LNCAP (cell line): ENCODE results near the gene VCAN.

Source experiments
- CTCF ChIP-seq: fragments of 450-650 bp; IDR thresholded peaks from 2 replicates; pipeline ENCODE4 v1.5.1; 2017; ENCODE audit warnings: mild to moderate bottlenecking

Gene VCAN

GRCh38 chr5:83572271-83572670, 100.7 kb downstream of the VCAN start:
- no peak for TF ChIP-seq CTCF

DNA sequence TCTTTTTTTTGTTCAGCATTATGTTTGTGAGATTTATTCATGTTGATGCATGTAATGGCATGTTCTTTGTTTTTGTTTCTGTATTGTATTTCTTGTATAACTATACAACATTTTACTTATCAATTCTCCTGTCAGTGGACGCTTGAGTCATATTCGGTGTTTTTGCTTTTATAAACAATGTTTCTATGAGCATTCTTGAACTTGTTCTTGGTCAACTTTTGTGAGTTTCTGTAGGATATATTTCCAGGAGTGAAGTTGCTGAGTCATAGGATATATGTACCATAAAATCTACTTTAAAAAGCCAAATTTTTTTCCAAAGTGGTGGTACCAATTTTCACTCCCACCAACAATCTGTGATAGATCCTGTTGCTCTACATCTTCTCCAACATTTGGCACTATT, 104.8 kb downstream of the VCAN start:
- TF ChIP-seq CTCF, result no peak

GRCh38 chr5:83577036-83577636, 105.6 kb downstream of the VCAN start:
- no peak for TF ChIP-seq CTCF

- TF ChIP-seq CTCF, result no peak
These were observed 112.3 kb downstream of the VCAN start for GRCh38 chr5:83583859-83584258.

GRCh38 chr5:83586874-83587776, 115.6 kb downstream of the VCAN start:
- no peak for TF ChIP-seq CTCF

DNA sequence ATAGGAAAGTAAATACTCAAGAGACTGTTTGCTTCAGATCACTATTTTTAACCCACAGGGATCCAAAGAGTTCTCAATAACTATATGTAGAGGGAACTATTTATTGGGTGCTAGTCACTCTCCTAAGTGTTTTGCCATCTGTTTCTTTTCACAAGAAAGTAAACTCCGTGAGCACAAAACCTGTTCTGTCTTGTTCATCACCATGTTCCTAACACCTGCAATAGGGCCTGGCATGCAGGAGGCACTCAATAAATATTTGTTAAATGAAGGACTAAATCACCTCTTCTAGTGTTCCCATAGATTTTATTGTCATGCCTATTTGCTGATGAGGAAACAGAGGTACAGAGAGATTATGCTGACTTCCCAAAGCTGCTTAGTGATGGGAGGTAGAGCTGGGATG, 118.2 kb downstream of the VCAN start:
- TF ChIP-seq CTCF, result no peak

DNA sequence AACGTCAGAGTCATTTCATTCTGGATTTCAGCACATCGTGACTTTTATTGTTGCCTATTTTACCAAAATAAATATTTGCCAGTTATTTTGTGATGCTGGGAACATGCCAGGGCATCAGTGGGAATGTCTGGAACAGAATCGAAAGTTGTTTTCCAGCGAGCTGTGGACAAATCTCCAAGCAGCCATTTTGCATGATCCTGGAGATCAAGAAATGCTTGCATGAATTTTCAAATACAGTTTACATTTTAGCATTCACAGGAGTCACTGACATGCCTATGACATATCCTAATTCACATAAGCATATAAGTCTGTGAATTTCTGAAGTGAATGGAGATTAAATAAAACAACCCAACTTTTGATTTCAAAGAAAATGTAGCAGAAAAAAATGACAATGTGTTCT, 119.4 kb downstream of the VCAN start:
- no peak for TF ChIP-seq CTCF
